IMR-90 (cell line): ENCODE measurements around the gene CXADR. TPM values are rescaled to one million over a fixed set of nuclear protein-coding genes. Genes with fewer than 3 reads are reported as not detected.

Source experiments
- ATAC-seq: fragments of 200-7000 bp; cut with Tn5 transposase; 2 replicates; pipeline ENCODE4 v1.9.1; 2020; ENCODE audit warnings: low read depth, mild to moderate bottlenecking, moderate library complexity
- BruUV-seq: library from RNA; stranded (reverse); fragments of 400-500 nt; replicated peaks from 2 replicates; lab custom pipeline; 2021; lab: Mats Ljungman, UMichigan
- CTCF ChIA-PET: fragments of 300-600 bp; formaldehyde crosslinking; extraction: SDS; loops from one replicate; lab custom pipeline; 2021; ENCODE audit warnings: antibody characterized with exemption; lab: Yijun Ruan, JAX
- POLR2A ChIA-PET: fragments of 300-600 bp; sonication (Branson Sonifier 250); formaldehyde crosslinking; loops from one replicate; lab custom pipeline; 2022; ENCODE audit warnings: antibody characterized with exemption; ENCODE audit not compliant: unreplicated experiment; lab: Charles Lee
- DNase-seq: peaks from one replicate; pipeline ENCODE4 v3.0.0; 2013
- H2AFZ ChIP-seq: replicated peaks from 2 replicates; pipeline ENCODE3; 2013; ENCODE audit warnings: low read length, mild to moderate bottlenecking; ENCODE audit not compliant: poor library complexity
- H2AK5ac ChIP-seq: 2 replicates; pipeline ENCODE4 v1.6.1; 2013; ENCODE audit warnings: low read depth, low read length, inconsistent platforms
- H2AK9ac ChIP-seq: replicated peaks from 2 replicates; pipeline ENCODE3; 2013; ENCODE audit warnings: mild to moderate bottlenecking, low read depth, low read length, moderate library complexity; ENCODE audit not compliant: poor library complexity
- H2BK120ac ChIP-seq: 2 replicates; pipeline ENCODE4 v1.6.1; 2013; ENCODE audit warnings: low read depth, low read length, inconsistent platforms
- H2BK15ac ChIP-seq: 3 replicates; pipeline ENCODE4 v1.6.1; 2013; ENCODE audit warnings: low read depth, low read length, inconsistent platforms
- H2BK20ac ChIP-seq: 2 replicates; pipeline ENCODE4 v1.6.1; 2013; ENCODE audit warnings: low read depth, mild to moderate bottlenecking, inconsistent platforms, low read length, moderate library complexity
- H2BK5ac ChIP-seq: 2 replicates; pipeline ENCODE4 v1.6.1; 2013; ENCODE audit warnings: mild to moderate bottlenecking, low read depth, low read length, inconsistent platforms; ENCODE audit not compliant: poor library complexity, severe bottlenecking
- H3K14ac ChIP-seq: replicated peaks from 2 replicates; pipeline ENCODE4 v1.6.1; 2013; ENCODE audit warnings: low read depth, low read length, inconsistent platforms
- H3K18ac ChIP-seq: 2 replicates; pipeline ENCODE4 v1.6.1; 2013; ENCODE audit warnings: low read depth, low read length, control low read depth
- H3K23ac ChIP-seq: 2 replicates; pipeline ENCODE4 v1.6.1; 2013; ENCODE audit warnings: low read depth, low read length, inconsistent platforms
- H3K27ac ChIP-seq: 2 replicates; pipeline ENCODE4 v1.5.1; 2013; ENCODE audit warnings: mild to moderate bottlenecking, control low read depth, low read length; ENCODE audit not compliant: insufficient read depth
- H3K27me3 ChIP-seq: 2 replicates; pipeline ENCODE4 v1.6.1; 2013; ENCODE audit warnings: low read length; ENCODE audit not compliant: control insufficient read depth, insufficient read depth
- H3K36me3 ChIP-seq: 2 replicates; pipeline ENCODE4 v1.6.1; 2013; ENCODE audit warnings: low read length, mixed read lengths; ENCODE audit not compliant: control insufficient read depth, insufficient read depth
- H3K4ac ChIP-seq: 2 replicates; pipeline ENCODE4 v1.6.1; 2013; ENCODE audit warnings: low read depth, low read length, inconsistent platforms
- H3K4me1 ChIP-seq: 2 replicates; pipeline ENCODE4 v1.6.1; 2013; ENCODE audit warnings: low read length, mixed read lengths; ENCODE audit not compliant: control insufficient read depth, insufficient read depth
- H3K4me2 ChIP-seq: 2 replicates; pipeline ENCODE4 v1.6.1; 2013; ENCODE audit warnings: low read depth, mild to moderate bottlenecking, control low read depth, low read length, moderate library complexity
- H3K4me3 ChIP-seq: 2 replicates; pipeline ENCODE4 v1.5.1; 2013; ENCODE audit warnings: low read depth, mild to moderate bottlenecking, control low read depth, low read length, moderate library complexity; ENCODE audit not compliant: insufficient read depth
- H3K56ac ChIP-seq: 2 replicates; pipeline ENCODE4 v1.6.1; 2013; ENCODE audit warnings: low read length, inconsistent platforms; ENCODE audit not compliant: insufficient read depth; ENCODE audit errors: extremely low read depth
- H3K79me1 ChIP-seq, 2 experiments: 2 replicates each; pipeline ENCODE4 v1.6.1; 2013; ENCODE audit warnings: low read length in 2 of 2, inconsistent platforms in 1 of 2, low read depth in 1 of 2
- H3K9ac ChIP-seq: 2 replicates; pipeline ENCODE4 v1.6.1; 2013; ENCODE audit warnings: low read depth, low read length, control low read depth
- H3K9me1 ChIP-seq: 2 replicates; pipeline ENCODE4 v1.6.1; 2013; ENCODE audit warnings: low read length, inconsistent platforms; ENCODE audit not compliant: insufficient read depth
- H3K9me3 ChIP-seq: 2 replicates; pipeline ENCODE4 v1.6.1; 2013; ENCODE audit warnings: low read length; ENCODE audit not compliant: control insufficient read depth, insufficient read depth
- H4K20me1 ChIP-seq: 2 replicates; pipeline ENCODE4 v1.6.1; 2013; ENCODE audit warnings: low read length, inconsistent platforms; ENCODE audit not compliant: insufficient read depth
- H4K5ac ChIP-seq: 2 replicates; pipeline ENCODE4 v1.6.1; 2013; ENCODE audit warnings: mild to moderate bottlenecking, low read depth, low read length, control low read depth
- H4K8ac ChIP-seq, 2 experiments: 2 replicates each; pipeline ENCODE4 v1.6.1; 2013; ENCODE audit warnings: low read depth in 2 of 2, low read length in 2 of 2, control low read depth in 1 of 2, inconsistent platforms in 1 of 2
- H4K91ac ChIP-seq: 2 replicates; pipeline ENCODE4 v1.6.1; 2013; ENCODE audit warnings: low read depth, low read length, inconsistent platforms; ENCODE audit not compliant: insufficient read depth
- BHLHE40 ChIP-seq: fragments of 150-350 bp; IDR thresholded peaks from 2 replicates; pipeline ENCODE4 v1.6.1; 2016; ENCODE audit warnings: mild to moderate bottlenecking, low read depth, low read length
- CEBPB ChIP-seq: IDR thresholded peaks from 2 replicates; pipeline ENCODE4 v1.6.1; 2012; ENCODE audit warnings: low read depth, low read length, improper control_type of control experiment
- CHD1 ChIP-seq: IDR thresholded peaks from 2 replicates; pipeline ENCODE4 v1.6.1; 2012; ENCODE audit warnings: low read depth, low read length, improper control_type of control experiment
- CTCF ChIP-seq: conservative IDR thresholded peaks from 2 replicates; pipeline ENCODE4 v1.5.1; 2012; ENCODE audit warnings: mild to moderate bottlenecking, low read depth, low read length, improper control_type of control experiment
- FOS ChIP-seq: fragments of 150-350 bp; IDR thresholded peaks from 2 replicates; pipeline ENCODE4 v1.6.1; 2016; ENCODE audit warnings: low read depth, low read length
- MAFK ChIP-seq: IDR thresholded peaks from 2 replicates; pipeline ENCODE4 v1.6.1; 2012; ENCODE audit warnings: low read depth, low read length, improper control_type of control experiment
- MAZ ChIP-seq: IDR thresholded peaks from 2 replicates; pipeline ENCODE4 v1.6.1; 2012; ENCODE audit warnings: low read depth, mild to moderate bottlenecking, low read length, improper control_type of control experiment, moderate library complexity, borderline replicate concordance
- MXI1 ChIP-seq: IDR thresholded peaks from 2 replicates; pipeline ENCODE4 v1.6.1; 2012; ENCODE audit warnings: low read depth, mild to moderate bottlenecking, low read length, moderate library complexity, borderline replicate concordance
- NFE2L2 ChIP-seq: fragments of 150-350 bp; IDR thresholded peaks from 2 replicates; pipeline ENCODE4 v1.6.1; 2016; ENCODE audit warnings: low read depth, mild to moderate bottlenecking, low read length
- POLR2A ChIP-seq: IDR thresholded peaks from 2 replicates; pipeline ENCODE4 v1.6.1; 2012; ENCODE audit warnings: mild to moderate bottlenecking, low read depth, low read length
- RAD21 ChIP-seq: IDR thresholded peaks from 2 replicates; pipeline ENCODE4 v1.6.1; 2012; ENCODE audit warnings: low read length, improper control_type of control experiment
- RCOR1 ChIP-seq: IDR thresholded peaks from 2 replicates; pipeline ENCODE4 v1.6.1; 2012; ENCODE audit warnings: mild to moderate bottlenecking, low read length, improper control_type of control experiment; ENCODE audit not compliant: insufficient replicate concordance
- RFX5 ChIP-seq: IDR thresholded peaks from 2 replicates; pipeline ENCODE4 v1.8.0; 2012; ENCODE audit warnings: low read depth, mild to moderate bottlenecking, low read length, moderate library complexity
- SMC3 ChIP-seq: fragments of 150-350 bp; IDR thresholded peaks from 2 replicates; pipeline ENCODE4 v1.6.1; 2016; ENCODE audit warnings: low read depth, mild to moderate bottlenecking, antibody characterized with exemption, low read length, moderate library complexity
- USF2 ChIP-seq: fragments of 150-350 bp; IDR thresholded peaks from 2 replicates; pipeline ENCODE4 v1.6.1; 2017; ENCODE audit warnings: mild to moderate bottlenecking, antibody characterized with exemption, low read length, low read depth
- WGBS, 2 experiments: methylation state at CpG; one replicate each; pipeline versions ENCODE4 v1.1.5 to v1.1.7; 2013; ENCODE audit warnings: missing lambda C conversion rate in 2 of 2; ENCODE audit not compliant: insufficient read length in 1 of 2; ENCODE audit errors: extremely low coverage in 2 of 2; 5-methylcytosine and 5-hydroxymethylcytosine counted together
- dilution Hi-C: fragments of 300-500 bp; cut with HindIII; formaldehyde crosslinking; loops from one replicate; pipeline ENCODE4 v1.14.3; 2018; ENCODE audit warnings: low sequenced_read_pairs; ENCODE audit not compliant: unreplicated experiment
- in situ Hi-C: fragments of 300-500 bp; cut with MboI; formaldehyde crosslinking; loops from 3 replicates; pipeline ENCODE4 v1.14.3; 2019; ENCODE audit warnings: low sequenced_read_pairs, inconsistent platforms, mixed read lengths
- intact Hi-C: fragments of 100-400 bp; cut with micrococcal nuclease; formaldehyde crosslinking; loops from 2 replicates; pipeline ENCODE4 v1.10.0; 2022
- polyA plus RNA-seq, 3 experiments: library from polyadenylated mRNA; depleted of rRNA; stranded (reverse); fragments of >200 nt; gene quantifications; 2 replicates each; pipeline ENCODE4 v1.2.3, GENCODE V29; 2012; ENCODE audit warnings: low replicate concordance in 1 of 3
- total RNA-seq: library from RNA; depleted of rRNA; stranded (reverse); fragments of >200 nt; gene quantifications from 2 replicates; pipeline ENCODE4 v1.2.3, GENCODE V29; 2012
- TF ChIP-seq, protein P1 (sequence below): fragments of 150-350 bp; IDR thresholded peaks from 2 replicates; pipeline ENCODE4 v1.6.1; 2016; ENCODE audit warnings: low read depth, mild to moderate bottlenecking, low read length, moderate library complexity, borderline replicate concordance

The CXADR gene
- total and polyA plus RNA-seq, 2 of the 4 experiments (the other 2 are of a cell fraction) = 0.21 to 1.1 TPM

- Histone ChIP-seq H3K4me1 (no peaks in the 10 kb centered on the region), H3K4ac (no peak overlapping the region), H4K91ac (no peak overlapping the region), H3K9ac (no peak overlapping the region), H2BK20ac (no peak overlapping the region), H4K5ac (no peak overlapping the region), H2AK9ac (no peak overlapping the region), H3K36me3 (no peaks in the 10 kb centered on the region), H3K27me3 (no peaks in the 10 kb centered on the region), H2BK15ac (no peak overlapping the region), H3K4me2 (no peak overlapping the region), H3K56ac (no peak overlapping the region), H3K79me1 (no peaks in the 10 kb centered on the region), H2AK5ac (no peak overlapping the region), H2BK5ac (no peak overlapping the region), H2AFZ (no peak overlapping the region), H4K8ac (no peak overlapping the region), H3K4me3 (no peak overlapping the region), H3K18ac (no peak overlapping the region), H3K27ac (no peak overlapping the region), H3K14ac (no peak overlapping the region), H3K23ac (no peak overlapping the region), H4K20me1 (no peaks in the 10 kb centered on the region), H3K9me1 (no peaks in the 10 kb centered on the region), H3K9me3 (no peaks in the 10 kb centered on the region), H2BK120ac (no peak overlapping the region)
- in situ Hi-C loops (no loop called here), dilution Hi-C loops (no loop called here), intact Hi-C loops (no loop called here)
- DNase-seq (no peak), ATAC-seq (no peak)
- CTCF ChIA-PET = no interaction called here
- POLR2A ChIA-PET = no interaction called here
- WGBS, 2 experiments = no CpG with 5 or more reads among the region's 2 CpGs
- no TSS peak for BruUV-seq
- TF ChIP-seq CTCF (no peak), CHD1 (no peak), RAD21 (no peak), SMC3 (no peak), USF2 (no peak), MXI1 (no peak), MAZ (no peak), CEBPB (no peak), RFX5 (no peak), POLR2A (no peak), NFE2L2 (no peak), FOS (no peak), BHLHE40 (no peak), MAFK (no peak), RCOR1 (no peak)
- TF ChIP-seq, protein P1, sequence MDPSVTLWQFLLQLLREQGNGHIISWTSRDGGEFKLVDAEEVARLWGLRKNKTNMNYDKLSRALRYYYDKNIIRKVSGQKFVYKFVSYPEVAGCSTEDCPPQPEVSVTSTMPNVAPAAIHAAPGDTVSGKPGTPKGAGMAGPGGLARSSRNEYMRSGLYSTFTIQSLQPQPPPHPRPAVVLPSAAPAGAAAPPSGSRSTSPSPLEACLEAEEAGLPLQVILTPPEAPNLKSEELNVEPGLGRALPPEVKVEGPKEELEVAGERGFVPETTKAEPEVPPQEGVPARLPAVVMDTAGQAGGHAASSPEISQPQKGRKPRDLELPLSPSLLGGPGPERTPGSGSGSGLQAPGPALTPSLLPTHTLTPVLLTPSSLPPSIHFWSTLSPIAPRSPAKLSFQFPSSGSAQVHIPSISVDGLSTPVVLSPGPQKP = no peak
Measured at GRCh38 chr21:17479606-17480005, 33.2 kb upstream of the CXADR start.
